Small intestine (tissue), 7 donors: Measurements from ENCODE around the gene TEC. TPM values are rescaled to one million over a fixed set of nuclear protein-coding genes. Genes with fewer than 3 reads are reported as not detected.
"Not testable (repeated sequence)": the region's sequence is repeated elsewhere in the genome, so short reads cannot be mapped to it uniquely, and the experiment has no call there.

Experiments used
- DNase-seq, 2 donors: peaks; one replicate each; pipeline versions ENCODE4 v3.0.0 to v3.0.0-alpha.2; 2013
- FAIRE-seq: peaks from 2 replicates; lab custom pipeline; 2012; peaks lifted over from hg19 to GRCh38; lab: Jason Lieb, UNC
- H3K27ac ChIP-seq, 3 donors: one replicate each; pipeline ENCODE4 v1.5.1; 2013; ENCODE audit warnings: low read length in 2 of 3, mild to moderate bottlenecking in 2 of 3, control low read depth in 1 of 3, inconsistent platforms in 1 of 3, low read depth in 1 of 3, moderate library complexity in 1 of 3
- H3K27me3 ChIP-seq, 3 donors: one replicate each; pipeline ENCODE4 v1.6.1; 2013; ENCODE audit warnings: low read length in 3 of 3, inconsistent platforms in 1 of 3; ENCODE audit not compliant: control insufficient read depth in 3 of 3, insufficient read depth in 3 of 3
- H3K36me3 ChIP-seq, 3 donors: one replicate each; pipeline ENCODE4 v1.6.1; 2013; ENCODE audit warnings: low read length in 3 of 3, inconsistent platforms in 1 of 3, low read depth in 1 of 3, mild to moderate bottlenecking in 1 of 3, moderate library complexity in 1 of 3; ENCODE audit not compliant: control insufficient read depth in 3 of 3, insufficient read depth in 2 of 3
- H3K4me1 ChIP-seq, 3 donors: one replicate each; pipeline ENCODE4 v1.6.1; 2013; ENCODE audit warnings: low read length in 2 of 3, inconsistent platforms in 1 of 3, low read depth in 1 of 3, mild to moderate bottlenecking in 1 of 3, moderate library complexity in 1 of 3; ENCODE audit not compliant: control insufficient read depth in 3 of 3, insufficient read depth in 2 of 3
- H3K4me3 ChIP-seq, 3 donors: one replicate each; pipeline ENCODE4 v1.5.1; 2013; ENCODE audit warnings: low read length in 3 of 3, control low read depth in 1 of 3, inconsistent platforms in 1 of 3, low read depth in 1 of 3, mild to moderate bottlenecking in 1 of 3, moderate library complexity in 1 of 3
- H3K9me3 ChIP-seq, 2 donors: one replicate each; pipeline ENCODE4 v1.6.1; 2013; ENCODE audit warnings: low read depth in 1 of 2, low read length in 1 of 2; ENCODE audit not compliant: control insufficient read depth in 2 of 2, insufficient read depth in 1 of 2
- WGBS, 3 donors: extraction: QIAGEN DNeasy Blood & Tissue Kit; methylation state at CpG; one replicate each; pipeline ENCODE4 v1.1.7; 2013; 5-methylcytosine and 5-hydroxymethylcytosine counted together
- polyA plus RNA-seq, 4 donors: library from polyadenylated mRNA; stranded (reverse) in 3 of 4; unstranded in 1 of 4; fragments of 200-250 nt in 3 of 4; fragments of 120-200 nt in 1 of 4; gene quantifications; one replicate each; pipeline versions ENCODE4 v1.2.1 to v1.2.3, GENCODE V29; 2013
- donor health status: healthy with polysubstance abuse.
- donor health status: control.
- donor health status: control.
- donor health status: Bipolar disorder and iron deficiency.
- donor health status: healthy.

Gene TEC
- polyA plus RNA-seq, 4 donors, result 1.3 to 4.5 (median 3.3) TPM

- 83 to 92% (median 90%) methylated on average over 4 of the region's 4 CpGs for WGBS, 3 donors
- Histone ChIP-seq H3K4me3 (no peak overlapping the region), H3K4me1 (no peaks in the 10 kb centered on the region), H3K9me3 (no peaks in the 10 kb centered on the region), H3K27ac (no peak overlapping the region), H3K27me3 (no peaks in the 10 kb centered on the region), H3K36me3 (no peaks in the 10 kb centered on the region)
- FAIRE-seq (no peak), DNase-seq (no peak)
Measured at GRCh38 chr4:48299560-48299959, 29.9 kb upstream of the TEC start.

GRCh38 chr4:48297256-48297846 is 27.7 kb upstream of the TEC start:
- Histone ChIP-seq H3K36me3 (no peaks in the 10 kb centered on the region), H3K27me3 (peaks cover 0 to 2% (median 0%) of the 10 kb centered on the region in 3 donors), H3K27ac (no peak overlapping the region), H3K4me1 (no peaks in the 10 kb centered on the region), H3K9me3 (no peaks in the 10 kb centered on the region), H3K4me3 (no peak overlapping the region)
- FAIRE-seq (no peak), DNase-seq (no peak)
- 79 to 100% (median 93%) methylated on average over 2 of the region's 2 CpGs for WGBS, 3 donors

GRCh38 chr4:48296365-48296764 is 26.7 kb upstream of the TEC start:
- DNase-seq, result no peak
- FAIRE-seq, result no peak
- Histone ChIP-seq H3K4me3 (no peak overlapping the region), H3K27ac (no peak overlapping the region), H3K36me3 (no peaks in the 10 kb centered on the region), H3K27me3 (peaks cover 0 to 2% (median 0%) of the 10 kb centered on the region in 3 donors), H3K4me1 (no peaks in the 10 kb centered on the region), H3K9me3 (no peaks in the 10 kb centered on the region)
- 59 to 71% (median 69%) methylated on average over 6 of the region's 6 CpGs for WGBS, 3 donors

GRCh38 chr4:48295116-48295515 is 25.5 kb upstream of the TEC start:
- H3K4me3 ChIP-seq, result no peak overlapping the region
- H3K27ac ChIP-seq, result no peak overlapping the region
- DNase-seq (no peak), FAIRE-seq (no peak)
- H3K27me3 ChIP-seq, result peaks cover 0 to 2% (median 0%) of the 10 kb centered on the region in 3 donors
- H3K36me3 ChIP-seq, result no peaks in the 10 kb centered on the region
- H3K4me1 ChIP-seq, result no peaks in the 10 kb centered on the region
- H3K9me3 ChIP-seq, result no peaks in the 10 kb centered on the region

GRCh38 chr4:48292218-48292790 is 22.7 kb upstream of the TEC start:
- WGBS, 3 donors, result 92 to 97% (median 94%) methylated on average over 20 to 40 of the region's 40 CpGs
- H3K4me3 ChIP-seq, DNase-seq, H3K36me3 ChIP-seq, H3K27me3 ChIP-seq, H3K9me3 ChIP-seq, H3K4me1 ChIP-seq, FAIRE-seq, H3K27ac ChIP-seq: not testable (repeated sequence)

- H3K4me3 ChIP-seq, result no peak overlapping the region
- no peaks in the 10 kb centered on the region for H3K4me1 ChIP-seq
- no peak overlapping the region for H3K27ac ChIP-seq
- DNase-seq, result peak; percentile 37
- WGBS, 3 donors, result 40 to 58% (median 43%) methylated on average over 5 of the region's 5 CpGs
- no peaks in the 10 kb centered on the region for H3K9me3 ChIP-seq
- FAIRE-seq, result no peak
- H3K27me3 ChIP-seq, result peaks cover 0 to 2% (median 0%) of the 10 kb centered on the region in 3 donors
- no peaks in the 10 kb centered on the region for H3K36me3 ChIP-seq
Measured at GRCh38 chr4:48290146-48290772, 20.6 kb upstream of the TEC start.

- 90 to 100% (median 94%) methylated on average over 2 of the region's 2 CpGs for WGBS, 3 donors
- not testable (repeated sequence) for H3K4me3 ChIP-seq, H3K27ac ChIP-seq, DNase-seq, H3K27me3 ChIP-seq, H3K4me1 ChIP-seq, H3K36me3 ChIP-seq, FAIRE-seq, H3K9me3 ChIP-seq
Measured at GRCh38 chr4:48286060-48286459, 16.4 kb upstream of the TEC start.

- FAIRE-seq, H3K36me3 ChIP-seq, H3K9me3 ChIP-seq, H3K27me3 ChIP-seq, DNase-seq, H3K4me3 ChIP-seq, H3K27ac ChIP-seq, H3K4me1 ChIP-seq: not testable (repeated sequence)
- 48 to 59% (median 52%) methylated on average over 5 of the region's 5 CpGs for WGBS, 3 donors
Measured at GRCh38 chr4:48285640-48286039, 16.0 kb upstream of the TEC start.
